Activated T-cell treated with anti-CD3 and anti-CD28 coated beads, Interleukin-2, amount 50 U/mL, for 1 hour (primary cell): ENCODE measurements around the gene PRC1.
"Not testable (repeated sequence)": the region's sequence is repeated elsewhere in the genome, so short reads cannot be mapped to it uniquely, and the experiment has no call there.

Source experiments
- DNase-seq: peaks from one replicate; pipeline ENCODE4 v3.0.0-alpha.2; 2020

Gene PRC1

DNA sequence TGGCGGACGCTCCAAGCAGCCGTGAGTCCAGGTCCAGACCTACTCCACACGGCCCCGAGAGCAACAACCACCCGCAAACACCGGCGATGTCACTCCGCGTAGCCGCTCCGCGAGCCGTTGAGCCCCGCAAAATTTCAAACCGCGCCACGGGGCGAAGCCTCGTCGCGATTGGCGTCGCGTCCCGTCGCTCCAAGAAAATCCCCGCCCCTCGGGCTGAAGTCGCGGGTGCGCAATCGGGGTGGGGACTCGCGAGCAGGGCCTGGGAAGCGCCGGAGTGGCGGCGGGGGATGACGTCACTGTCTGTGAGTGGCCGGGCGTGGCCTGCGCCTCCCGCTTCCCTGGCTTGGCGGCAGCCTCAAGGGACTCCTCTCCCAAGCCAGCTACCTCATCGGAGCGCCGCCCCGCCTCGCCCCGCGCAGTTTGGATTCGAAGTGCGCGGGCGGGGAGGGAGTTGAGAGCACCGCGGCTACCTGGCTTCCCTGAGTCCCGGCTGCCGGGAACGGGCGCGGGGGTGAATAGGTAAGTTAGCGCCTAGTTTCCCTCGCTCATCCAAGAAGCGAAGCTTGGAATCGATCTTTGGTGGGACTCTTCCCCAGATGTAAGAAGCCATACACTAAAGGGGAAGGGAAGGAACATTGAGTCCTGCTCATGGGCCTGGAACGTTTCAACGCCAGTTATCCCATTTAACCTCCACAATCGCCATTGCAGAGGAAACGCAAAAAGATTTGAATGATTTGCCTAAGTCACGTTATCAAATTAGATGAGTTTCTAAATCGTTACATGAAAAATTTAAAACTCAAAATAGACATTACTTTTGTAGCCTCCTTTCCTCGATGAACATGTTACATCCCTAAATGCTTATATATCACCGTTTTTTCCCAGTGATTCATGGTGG is at the start of gene PRC1:
Gene PRC1 (minus strand): TSS at position 119 of the 895 bp plus-strand sequence. CDS start 118 bp downstream, at position 1.
- peak; percentile 97 for DNase-seq

DNA sequence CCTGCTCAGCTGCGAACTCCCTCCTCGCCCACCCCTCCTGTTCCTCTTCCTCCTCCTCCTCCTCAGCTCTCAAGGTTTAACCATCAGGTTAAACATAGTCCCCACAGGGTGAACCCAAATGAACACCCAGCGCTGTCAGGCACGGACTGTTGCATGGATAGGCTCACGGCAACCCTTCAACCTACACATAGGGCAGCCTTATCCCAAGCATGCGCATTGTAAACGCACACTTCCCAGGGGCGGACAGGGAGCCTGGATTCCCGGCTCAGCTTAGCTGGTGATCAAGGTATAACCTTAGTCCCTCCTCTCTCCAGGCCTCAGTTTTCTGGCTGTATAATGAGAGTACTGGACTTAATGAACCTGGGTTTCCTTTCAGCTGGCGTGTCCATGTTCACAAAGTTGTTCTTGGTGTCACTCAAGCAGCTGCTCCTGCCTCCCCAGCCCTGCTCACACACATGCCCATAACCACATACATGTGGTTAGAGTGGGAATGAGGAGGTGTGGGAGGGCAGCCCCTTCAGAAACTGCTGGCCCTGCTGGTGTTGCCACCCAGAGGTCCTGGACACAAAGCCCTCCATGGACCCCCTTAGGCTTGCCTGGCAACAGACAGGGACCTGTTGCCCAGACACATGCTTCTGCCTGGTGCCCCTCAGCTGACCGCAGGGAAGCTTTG is 49.0 kb upstream of the PRC1 start:
- DNase-seq, result no peak

- no peak for DNase-seq
Measured at GRCh38 chr15:91040856-91041255, 46.5 kb upstream of the PRC1 start.

- no peak for DNase-seq
Measured at GRCh38 chr15:91039996-91040395, 45.7 kb upstream of the PRC1 start.

- peak; percentile 69 for DNase-seq
Measured at GRCh38 chr15:91032919-91033803, 38.8 kb upstream of the PRC1 start.

DNA sequence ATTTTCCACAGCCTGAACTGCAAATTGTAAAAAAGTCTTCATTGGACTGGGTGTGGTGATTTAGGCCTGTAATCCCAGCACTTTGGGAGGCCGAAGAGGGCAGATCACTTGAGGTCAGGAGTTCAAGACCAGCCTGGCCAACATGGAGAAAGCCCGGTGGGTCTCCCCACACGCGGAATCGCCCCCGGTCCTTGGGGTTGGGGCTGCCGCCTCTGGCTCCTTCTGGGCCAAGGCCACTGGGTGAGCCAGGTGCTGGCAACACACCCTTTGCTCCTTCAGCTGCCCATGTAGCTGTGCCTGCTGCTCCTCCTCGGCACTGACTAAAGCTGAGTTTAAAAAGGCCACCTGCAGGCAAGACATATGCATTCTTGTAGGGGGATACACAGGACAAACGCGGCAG is 37.5 kb upstream of the PRC1 start:
- DNase-seq, result no peak

DNA sequence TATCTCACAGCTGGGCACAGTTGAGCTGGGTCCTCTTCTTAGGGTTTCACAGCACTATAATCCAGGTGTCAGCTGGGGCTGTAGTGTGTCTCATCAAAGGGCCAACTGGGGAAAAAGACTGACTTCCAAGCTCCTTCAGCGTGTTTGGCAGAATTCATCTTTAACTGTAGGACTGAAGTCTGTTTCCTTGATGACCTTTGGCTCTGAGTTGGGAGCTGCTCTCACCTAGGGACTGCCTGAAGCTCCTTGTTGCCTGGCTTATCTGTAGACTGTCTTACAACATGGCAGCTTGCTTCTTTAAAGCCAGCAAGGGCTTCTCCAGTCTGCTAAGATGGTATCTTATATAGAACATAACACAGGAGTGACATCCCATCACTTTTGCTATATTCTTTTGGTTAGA is 33.3 kb upstream of the PRC1 start:
- no peak for DNase-seq

DNA sequence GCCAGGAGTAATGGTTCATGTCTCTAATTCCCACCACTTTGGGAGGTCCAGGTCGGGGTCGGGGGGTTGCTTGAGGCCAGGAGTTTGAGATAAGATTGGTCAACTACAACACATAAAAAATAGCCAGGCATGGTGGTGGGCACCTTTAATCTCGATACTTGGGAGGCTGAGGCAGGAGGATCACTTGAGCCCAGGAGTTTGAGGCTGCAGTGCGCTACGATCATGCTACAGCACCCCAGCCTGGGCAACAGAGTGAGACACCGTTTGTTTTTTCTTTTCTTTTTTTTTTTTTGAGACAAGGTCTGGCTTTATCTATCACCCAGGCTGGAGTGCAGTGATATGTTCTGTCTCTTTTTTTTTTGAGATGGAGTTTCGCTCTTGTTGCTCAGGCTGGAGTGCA is 29.4 kb upstream of the PRC1 start:
- DNase-seq, result no peak

DNA sequence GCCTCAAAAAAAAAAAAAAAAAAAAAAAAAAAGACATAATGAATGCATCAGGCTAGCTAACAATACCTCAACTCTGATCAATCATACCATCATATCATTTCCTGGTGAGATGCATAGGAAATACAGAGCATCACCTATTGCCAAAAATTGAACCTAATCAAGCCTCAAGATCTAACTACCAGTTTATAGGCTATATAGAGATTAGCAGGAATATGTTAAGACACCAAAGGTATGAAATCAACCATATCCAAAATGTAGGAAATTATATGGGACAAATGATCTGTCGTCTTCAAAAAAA is 28.4 kb upstream of the PRC1 start:
- no peak for DNase-seq

DNA sequence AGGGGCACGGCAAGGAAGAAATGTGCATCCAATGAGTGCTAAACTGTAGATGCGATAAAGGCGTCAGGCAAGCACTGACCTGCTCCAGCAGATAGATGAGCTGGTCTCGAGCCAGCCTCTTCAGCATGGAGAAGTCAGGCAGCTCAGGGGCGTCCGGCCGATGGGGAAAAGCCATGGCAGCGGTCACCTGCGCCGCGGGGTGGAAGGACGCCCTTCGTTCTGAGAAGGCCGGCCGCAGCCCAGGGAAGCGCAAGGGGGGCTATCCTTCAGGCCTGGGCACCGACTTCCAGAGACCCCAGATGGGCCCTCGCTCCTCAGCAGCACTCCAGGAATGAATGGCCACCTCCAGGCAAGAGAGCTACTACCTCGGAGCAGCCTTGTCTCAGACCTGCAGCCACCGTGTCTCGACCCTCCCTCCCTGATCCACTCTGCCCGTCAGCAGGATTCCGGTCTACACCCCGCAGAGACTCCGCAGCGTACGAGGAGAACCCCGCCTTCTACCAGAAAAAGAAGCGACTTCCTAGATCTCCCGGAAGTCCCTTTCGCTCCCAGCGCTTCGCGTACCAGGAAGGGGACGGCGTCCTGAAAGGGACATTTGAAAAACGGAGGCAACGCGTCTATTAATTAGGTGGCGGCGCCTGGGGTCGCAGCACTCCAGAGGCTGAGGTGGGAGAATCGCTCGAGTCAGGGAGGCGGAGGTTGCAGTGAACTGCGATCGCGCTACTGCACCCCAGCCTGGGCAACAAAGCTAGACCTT is 27.9 kb upstream of the PRC1 start, which contains the start of gene VPS33B:
Gene VPS33B (minus strand): TSS at position 520 of the 757 bp plus-strand sequence. CDS start 345 bp downstream, at position 175.
- peak; percentile 79 for DNase-seq

DNA sequence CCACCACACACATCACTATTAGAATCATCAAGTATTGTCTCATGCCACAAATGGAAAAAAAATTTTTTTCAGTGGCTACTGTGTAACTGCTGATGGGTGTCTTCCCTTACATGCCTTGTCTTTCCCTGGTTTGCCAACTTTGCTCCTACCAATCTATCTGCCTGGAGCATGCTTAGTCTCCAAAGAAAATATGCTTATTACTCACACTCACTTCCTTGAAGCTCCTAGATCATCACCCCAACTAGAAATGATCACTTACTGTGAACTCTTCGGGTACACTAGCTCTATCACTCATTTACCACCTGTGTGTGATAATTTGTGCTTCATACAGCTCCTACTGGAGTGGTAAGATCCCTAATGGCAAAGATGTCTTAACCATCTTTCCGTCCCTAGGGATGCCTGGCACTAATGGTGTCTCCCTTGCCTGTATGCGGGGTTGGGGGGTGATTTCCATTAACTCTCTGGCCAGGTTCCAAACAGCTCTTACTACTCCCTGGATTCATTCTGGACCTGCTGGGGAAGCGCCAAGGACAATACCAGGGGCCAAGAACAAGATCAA is 27.3 kb upstream of the PRC1 start:
- no peak for DNase-seq

GRCh38 chr15:91018158-91018557 is 23.8 kb upstream of the PRC1 start:
- DNase-seq, result no peak

- DNase-seq, result no peak
Measured at GRCh38 chr15:91017716-91018115, 23.4 kb upstream of the PRC1 start.

DNA sequence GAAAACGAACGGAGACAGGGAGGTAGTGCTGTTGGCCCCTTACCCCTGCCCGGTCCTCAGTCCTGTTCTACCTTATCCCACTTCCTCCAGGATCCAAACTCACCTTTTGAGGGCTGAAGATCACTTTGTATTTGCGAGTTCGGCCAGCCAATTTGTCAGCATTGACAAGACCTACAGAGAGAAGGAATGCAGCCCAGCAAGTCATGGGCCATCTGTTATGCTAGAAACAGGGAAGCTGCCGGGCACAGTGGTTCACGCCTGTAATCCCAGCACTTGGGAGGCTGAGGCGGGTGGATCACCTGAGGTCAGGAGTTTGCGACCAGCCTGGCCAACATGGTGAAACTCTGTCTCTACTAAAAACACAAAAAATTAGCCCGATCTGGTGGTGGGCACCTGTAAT is 19.4 kb upstream of the PRC1 start:
- not testable (repeated sequence) for DNase-seq

DNA sequence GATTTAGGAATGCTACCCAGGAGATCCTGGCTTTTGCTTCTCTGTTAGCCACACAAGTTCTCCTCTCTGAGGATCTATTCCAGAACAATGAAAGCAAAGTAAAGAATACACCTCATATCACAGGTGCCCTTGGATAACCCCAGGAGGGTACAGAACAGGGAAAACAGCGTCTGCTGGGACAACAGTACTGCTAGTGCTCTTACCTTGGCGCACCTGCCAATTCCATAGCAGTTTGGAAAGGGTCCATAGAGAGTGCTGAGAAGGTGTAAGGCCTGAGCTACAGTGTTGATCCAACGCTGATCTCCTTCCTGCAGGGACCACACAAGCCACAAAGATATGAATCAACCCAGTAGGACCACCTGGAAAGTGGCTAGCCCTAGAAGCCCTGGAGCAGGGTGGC is 12.9 kb upstream of the PRC1 start:
- DNase-seq, result no peak

DNA sequence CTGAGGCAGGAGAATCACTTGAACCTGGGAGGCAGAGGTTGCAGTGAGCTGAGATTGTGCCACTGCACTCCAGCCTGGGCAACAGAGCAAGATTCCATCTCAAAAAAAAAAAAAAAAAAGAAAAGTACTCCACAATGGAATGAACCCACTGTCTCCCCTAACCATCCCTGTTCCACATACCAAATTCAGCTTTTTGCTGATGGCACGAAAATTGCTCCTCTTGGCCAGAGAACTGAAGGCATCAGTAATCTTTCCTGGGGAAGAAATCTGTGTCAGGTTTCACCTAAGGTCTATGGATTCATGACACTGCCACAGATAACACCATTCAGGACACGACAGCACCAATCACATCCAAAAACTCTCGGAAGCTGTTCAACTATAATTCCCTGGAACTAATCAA is 6.9 kb upstream of the PRC1 start:
- no peak for DNase-seq

DNA sequence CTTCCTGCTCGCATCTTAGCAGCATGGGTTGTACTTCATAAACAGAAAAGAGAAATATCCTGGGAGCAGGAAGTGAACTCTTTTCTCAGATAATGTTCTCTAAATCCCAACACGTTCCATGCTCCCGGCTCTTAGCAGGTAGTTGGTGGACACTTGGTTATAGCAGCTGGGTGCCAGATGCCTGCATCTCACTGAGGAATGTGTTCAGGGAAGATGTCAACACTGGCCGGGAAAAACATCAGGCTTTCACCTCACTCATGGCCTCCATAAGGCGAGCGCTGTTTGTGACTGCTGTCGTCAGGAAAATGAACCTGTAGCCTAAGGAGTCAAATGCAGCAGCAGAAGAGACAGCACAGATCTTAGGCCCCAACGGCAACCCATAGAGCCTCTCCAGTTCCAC is 4.4 kb upstream of the PRC1 start:
- no peak for DNase-seq

DNA sequence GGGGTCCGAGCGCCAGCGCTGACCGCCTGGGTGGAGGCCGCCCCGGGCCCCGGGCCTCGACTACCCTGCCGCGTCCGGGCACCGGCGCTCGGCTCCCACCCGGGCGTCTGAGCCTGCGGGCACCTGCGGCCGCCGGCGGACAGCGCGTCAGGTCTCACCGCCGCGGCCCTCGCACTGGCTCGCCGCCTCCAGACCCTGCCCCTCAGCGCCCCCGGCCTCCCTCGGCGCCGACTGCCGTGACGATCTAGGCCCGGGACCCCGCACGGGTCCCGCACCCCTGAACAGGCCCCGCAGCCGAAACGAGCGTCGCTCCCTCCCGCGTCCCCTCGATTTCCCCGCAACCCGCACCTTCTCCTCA is 297 bp downstream of the PRC1 start:
- no peak for DNase-seq

- DNase-seq, result no peak
Measured at GRCh38 chr15:90991587-90992285, 2.6 kb downstream of the PRC1 start.

DNA sequence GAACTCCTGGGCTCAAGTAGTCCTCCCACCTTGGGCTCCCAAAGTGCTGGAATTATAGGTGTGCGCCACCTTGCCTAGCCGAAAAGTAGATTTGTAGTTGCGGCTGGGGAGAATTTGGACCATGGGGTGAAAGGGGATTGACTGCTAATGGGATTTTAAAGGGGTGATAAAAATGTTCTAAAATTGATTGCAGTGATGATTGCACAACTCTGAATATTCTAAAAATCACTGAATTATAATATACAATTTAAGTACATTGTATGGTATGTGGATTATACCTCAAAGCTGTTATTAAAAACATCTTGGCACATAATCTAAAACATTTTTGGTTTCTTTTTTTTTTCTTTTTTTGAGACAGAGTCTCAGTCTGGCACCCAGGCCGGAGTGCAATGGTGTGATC is 3.9 kb downstream of the PRC1 start:
- DNase-seq, result no peak

- DNase-seq, result no peak
Measured at GRCh38 chr15:90989040-90989768, 5.1 kb downstream of the PRC1 start.
